GM10847 (cell line): ENCODE data around the gene MB.

Experiments used
- POLR2A ChIP-seq: IDR thresholded peaks from 2 replicates; pipeline ENCODE4 v1.6.1; 2011; ENCODE audit not compliant: insufficient read length; ENCODE audit errors: extremely low read depth

Gene MB

DNA sequence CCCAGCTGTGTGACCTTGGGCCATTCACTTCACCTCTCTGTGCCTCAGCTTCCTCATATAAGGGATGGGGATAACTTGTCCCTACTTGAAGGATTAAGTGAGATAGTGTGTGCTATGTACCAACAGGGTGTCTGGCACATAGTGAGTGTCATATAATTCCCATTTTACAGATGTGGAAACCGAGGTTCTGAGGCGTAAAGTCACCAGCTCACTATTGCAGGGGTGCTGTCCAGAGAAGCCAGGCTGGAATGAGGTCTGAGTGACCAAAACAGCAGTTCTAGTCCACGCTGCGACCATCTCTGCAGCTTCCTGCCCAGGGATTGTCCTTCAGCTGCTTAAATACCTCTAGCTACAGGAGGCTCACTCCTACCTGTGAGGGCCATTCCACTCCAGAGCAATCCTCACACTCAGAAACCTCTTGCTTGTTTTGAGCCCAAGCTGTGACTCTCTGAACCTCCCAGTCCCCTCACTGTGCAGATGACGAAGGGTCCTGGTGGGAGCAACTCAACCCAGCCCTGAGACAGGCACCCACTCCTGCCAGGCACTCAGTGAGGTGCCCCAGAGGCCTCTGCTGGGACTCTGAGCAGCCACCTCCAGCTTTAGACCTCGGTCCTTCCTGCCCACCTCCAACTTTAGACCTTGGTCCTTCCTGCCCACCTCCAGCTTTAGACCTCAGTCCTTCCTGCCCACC lies 5.8 kb downstream of the MB start:
- TF ChIP-seq POLR2A = no peak

DNA sequence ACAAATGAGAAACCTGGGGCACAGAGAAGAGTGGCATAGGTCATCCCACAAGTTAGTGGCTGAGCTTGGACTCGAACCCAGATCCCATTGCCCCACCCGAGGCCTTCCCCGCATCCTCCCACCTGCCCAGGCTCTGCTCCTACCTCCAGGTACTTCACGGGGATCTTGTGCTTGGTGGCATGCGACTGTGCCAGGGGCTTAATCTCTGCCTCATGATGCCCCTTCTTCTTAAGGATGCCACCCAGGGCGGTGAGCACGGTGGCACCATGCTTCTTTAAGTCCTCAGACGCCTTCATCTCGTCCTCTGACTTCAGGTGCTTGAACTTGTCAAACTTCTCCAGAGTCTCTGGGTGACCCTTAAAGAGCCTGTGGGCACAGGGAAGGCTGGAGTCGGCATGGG lies 6.4 kb downstream of the MB start:
- no peak for TF ChIP-seq POLR2A

DNA sequence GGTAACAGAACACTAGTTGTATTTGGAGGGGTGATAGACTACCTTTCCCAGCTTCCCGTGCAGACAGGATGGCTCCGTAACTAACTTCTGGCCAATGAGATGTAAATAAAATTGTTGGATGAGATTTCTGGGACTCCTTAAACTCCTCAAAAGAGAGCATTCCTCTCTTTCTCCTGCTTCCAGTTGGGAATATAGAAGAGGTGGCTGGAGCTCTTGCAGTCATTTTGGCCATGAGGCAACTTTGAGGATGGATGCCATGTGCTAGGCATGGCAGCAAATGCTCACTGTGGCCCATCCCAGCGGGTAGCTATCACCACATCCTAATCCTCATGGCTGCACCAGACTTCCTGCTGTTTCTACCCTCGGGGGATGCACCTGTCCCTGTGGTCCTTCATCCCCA lies 7.4 kb downstream of the MB start:
- TF ChIP-seq POLR2A = no peak

DNA sequence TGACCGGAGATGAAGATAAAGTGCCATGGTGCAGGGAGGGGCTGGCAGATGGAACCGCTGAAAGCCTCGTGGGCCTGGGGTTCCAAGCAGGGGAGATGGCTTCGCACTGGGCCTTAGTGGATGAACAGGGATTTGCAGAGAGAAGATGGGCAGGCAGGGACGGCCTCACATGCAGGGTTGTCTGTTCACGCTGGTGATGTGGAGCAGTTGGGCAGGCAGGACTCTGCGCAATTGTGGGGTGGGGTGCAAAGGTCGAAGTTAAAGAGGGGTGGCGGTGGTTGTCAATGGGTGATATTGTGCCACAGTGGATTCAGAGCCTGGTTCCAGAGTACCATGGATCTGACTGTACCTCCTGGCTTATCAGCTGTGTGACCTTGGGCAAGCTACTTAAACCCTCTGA lies 7.9 kb downstream of the MB start:
- TF ChIP-seq POLR2A = no peak

DNA sequence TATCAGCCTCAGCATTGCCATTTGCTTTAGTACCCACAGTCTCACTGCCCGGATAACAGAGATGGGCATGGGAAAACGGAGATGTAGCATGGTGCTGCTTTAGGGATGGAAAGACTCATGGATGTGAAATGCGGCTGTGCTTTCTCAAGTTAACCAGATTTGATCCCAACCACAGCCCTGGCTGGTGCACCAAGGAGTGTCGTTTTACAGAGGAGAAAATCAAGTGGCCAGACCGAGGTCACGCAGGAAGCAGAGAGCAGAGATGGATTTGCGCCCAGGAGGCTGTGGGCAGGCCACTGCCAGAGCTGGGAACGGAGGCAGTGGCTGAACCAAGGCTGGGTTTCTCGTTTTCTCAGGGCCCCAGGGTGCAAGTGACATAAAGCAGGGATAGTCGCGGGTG lies 9.0 kb downstream of the MB start:
- no peak for TF ChIP-seq POLR2A

DNA sequence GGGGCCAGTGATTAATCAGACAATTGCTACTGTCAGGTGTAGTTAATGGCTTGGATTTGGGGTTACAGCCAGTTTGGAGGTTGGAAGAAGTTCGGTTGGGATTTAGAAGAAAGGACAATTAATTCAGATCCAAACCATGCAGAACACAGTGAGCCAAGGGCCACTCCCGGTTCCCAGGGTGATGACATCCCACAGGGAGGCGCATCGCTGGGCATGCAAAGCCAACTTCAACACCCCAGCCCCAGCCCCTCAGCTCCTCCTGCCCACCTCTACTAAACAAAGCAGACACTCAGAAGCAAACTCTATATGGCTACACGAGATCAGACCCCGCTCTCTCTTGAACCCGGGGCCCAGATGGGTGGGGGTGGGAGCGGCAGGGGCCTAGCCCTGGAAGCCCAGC lies 10.2 kb downstream of the MB start:
- no peak for TF ChIP-seq POLR2A

DNA sequence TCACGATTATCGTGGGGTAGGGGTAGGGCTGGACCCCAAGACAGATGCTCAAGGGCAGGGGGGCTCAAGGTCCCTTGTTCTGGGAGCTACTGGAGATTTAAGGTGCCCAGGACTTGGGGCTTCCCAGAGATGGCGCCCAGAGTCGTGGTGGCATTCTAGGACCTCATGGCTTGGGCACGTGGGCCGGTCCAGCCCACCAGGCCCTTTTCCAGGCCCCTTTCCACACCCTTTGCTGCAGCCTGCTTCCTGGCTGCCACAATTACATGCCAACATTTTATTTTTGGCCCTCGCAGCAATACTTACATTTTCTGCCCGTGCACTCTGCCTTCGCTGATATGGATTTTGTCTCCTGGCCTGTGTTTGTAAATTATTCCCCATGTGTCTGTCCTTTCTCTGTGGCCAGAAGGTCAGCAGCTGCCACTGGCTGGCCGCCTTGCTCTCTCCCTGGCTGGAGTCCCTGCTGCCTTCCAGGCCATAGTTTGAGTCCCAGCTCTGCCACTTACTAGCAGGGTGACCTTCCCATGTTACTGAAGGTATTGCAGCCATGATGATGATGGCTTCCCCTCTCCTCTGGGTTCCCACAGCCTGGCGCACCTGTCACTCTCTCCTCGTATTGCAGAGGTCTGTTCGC lies 11.2 kb downstream of the MB start:
- TF ChIP-seq POLR2A = no peak

DNA sequence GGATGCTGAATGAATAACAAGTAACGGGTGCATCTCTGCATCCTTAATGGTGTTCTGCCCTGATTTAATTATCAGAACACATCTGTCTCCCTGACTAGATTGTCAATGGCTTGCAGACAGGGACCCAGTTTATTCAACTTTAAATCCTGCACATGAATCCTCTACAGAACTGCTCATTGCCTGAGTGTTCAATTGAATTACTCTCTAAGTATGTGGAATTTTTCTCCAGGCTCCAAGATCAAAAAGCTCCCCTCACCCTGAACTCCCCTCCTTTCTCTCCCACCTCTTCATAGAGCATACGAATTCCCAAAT lies 11.8 kb downstream of the MB start:
- no peak for TF ChIP-seq POLR2A

DNA sequence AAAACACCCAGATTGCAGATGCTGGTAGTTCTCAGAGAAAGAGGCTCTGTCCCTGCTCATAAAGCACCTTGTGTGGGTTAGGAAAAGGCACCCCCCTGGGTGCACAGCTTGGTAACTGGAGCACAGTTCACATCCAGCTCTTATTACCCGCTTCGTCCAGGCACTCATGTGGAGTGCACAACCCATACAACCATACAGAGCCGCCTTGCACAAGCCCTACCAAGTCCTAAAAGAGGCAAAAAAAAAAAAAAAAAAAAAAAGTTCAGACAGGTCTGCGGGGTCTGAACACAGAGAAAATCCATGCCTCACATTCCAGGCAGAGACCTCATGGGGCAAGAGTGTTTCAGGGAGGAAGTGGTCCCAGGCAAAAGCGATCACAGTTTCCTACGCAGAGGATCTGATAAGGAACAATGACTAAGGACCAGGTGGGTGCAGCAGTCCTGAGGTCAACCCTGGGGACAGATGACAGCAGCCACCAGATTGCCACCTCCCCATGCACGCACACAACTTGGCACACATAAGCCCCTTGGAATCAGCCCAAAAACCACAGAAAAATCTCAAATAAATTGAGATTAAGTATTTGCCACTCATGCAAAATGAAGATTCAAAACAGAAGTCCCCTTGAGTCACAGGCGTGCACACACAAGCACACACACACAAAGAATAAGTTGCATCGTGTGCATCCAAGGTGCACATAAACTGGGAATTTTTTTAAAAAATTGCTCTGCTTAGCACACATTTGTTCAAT lies 12.3 kb downstream of the MB start:
- no peak for TF ChIP-seq POLR2A

DNA sequence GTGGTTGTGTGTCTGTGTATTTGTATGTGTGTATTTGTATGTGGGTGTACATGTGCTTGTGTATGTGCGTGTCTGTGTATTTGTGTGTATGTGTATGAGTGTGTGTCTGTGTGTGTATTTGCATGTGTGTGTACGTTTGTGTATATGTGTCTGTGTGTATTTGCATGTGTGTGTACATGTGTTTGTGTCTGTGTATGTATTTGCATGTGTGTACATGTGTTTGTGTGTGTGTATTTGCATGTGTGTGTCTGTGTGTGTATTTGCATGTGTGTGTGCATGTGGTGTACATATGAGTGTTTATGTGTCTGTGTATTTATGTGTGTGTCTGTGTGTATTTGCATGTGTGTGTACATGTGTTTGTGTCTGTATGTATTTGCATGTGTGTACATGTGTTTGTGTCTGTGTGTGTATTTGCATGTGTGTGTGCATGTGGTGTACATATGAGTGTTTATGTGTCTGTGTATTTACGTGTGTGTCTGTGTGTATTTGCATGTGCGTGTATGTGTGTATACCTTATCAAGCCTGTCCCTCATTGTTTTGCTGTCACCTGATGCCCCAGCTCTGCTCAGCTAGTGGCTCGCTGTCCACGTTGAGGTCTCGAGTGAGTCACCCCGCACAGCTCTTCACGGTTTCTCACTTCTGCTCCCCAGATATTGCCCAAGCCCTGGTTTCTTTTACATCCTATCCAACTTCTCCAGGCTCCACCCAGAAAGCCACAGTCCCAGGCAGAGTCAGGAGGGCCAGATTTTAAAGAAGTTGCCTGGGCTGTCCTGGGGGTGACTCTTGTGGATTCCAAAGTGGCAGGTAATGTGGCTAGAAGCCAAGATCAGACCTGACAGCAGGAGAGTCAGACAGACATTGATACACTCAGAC lies 15.2 kb downstream of the MB start:
- TF ChIP-seq POLR2A = no peak

DNA sequence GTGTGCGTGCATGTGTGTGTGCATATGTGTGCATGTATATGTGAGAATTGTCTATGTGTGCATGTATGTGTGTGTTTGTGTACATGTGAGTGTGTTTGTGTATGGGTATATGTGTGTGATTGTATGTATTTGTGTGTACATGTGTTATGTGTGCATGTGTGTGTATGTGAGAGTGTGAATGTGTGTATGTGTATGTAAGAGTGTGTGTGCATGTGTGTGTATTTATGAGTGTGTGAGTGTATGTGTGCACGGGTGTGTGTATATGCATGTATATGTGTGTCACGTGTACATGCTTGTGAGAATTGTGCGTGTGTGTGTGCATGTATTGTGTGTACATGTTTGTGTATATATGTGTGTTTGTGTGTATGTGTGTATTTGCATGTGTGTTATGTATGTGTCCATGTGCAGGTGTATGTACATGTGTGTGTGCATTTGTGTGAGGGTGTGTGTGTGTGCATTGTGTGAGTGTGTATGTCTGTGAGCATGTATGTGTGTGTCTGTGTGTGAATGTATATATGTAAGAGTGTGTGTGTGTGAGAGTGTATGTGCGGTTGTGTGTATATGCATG lies 16.0 kb downstream of the MB start:
- TF ChIP-seq POLR2A = no peak

DNA sequence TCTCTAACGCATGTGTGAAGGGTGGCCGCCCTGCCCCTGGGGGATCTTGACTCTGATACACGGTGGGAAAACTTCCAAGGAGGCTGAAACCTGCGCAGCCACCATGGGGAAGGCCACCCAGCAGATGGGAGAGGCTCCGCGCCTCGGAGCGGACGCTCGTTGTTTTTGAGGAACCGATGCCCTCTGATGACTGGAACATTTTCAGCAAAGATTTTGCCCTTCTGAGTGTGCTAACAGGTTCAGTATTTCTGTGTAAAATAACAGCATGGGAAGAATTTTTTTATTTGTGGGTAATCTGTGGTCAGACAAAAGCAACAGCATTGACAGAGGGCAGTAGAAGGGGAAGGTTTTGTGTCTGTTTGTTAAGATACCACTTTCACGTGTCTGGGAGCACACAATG lies 16.7 kb downstream of the MB start:
- no peak for TF ChIP-seq POLR2A

DNA sequence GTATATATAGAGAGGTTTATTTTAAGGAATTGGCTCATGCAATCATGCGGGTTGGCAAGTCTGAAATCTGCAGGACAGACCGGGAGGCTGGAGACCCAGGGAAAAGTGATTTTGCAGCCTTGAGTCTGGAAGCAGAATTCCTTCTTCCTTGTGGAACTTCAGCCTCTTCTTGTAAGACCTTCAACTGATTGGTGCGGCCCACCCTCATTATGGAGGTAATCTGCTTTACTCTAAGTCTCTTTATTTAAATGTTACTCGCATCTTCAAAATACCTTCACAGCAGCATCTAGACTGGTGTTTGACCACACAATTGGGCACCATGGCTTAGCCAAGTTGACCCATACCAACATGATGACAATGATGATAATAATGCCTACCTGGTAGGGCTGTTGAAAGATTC lies 17.8 kb downstream of the MB start:
- no peak for TF ChIP-seq POLR2A

DNA sequence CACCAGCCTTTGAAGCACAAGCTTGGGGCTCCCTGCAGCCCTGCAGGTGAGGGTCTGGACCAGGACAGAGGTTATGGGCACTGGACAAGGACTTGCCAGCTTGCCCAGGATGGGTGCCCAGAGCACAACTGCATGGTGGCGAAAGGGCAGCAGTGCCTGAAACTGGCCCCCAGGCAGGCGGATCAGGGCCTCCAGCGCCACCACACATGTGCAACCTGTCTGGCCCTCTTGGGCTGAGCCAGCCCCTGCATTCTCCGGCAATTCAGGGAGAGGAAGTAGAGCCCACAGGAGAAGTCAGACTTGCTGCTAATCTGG lies 18.8 kb downstream of the MB start:
- no peak for TF ChIP-seq POLR2A

DNA sequence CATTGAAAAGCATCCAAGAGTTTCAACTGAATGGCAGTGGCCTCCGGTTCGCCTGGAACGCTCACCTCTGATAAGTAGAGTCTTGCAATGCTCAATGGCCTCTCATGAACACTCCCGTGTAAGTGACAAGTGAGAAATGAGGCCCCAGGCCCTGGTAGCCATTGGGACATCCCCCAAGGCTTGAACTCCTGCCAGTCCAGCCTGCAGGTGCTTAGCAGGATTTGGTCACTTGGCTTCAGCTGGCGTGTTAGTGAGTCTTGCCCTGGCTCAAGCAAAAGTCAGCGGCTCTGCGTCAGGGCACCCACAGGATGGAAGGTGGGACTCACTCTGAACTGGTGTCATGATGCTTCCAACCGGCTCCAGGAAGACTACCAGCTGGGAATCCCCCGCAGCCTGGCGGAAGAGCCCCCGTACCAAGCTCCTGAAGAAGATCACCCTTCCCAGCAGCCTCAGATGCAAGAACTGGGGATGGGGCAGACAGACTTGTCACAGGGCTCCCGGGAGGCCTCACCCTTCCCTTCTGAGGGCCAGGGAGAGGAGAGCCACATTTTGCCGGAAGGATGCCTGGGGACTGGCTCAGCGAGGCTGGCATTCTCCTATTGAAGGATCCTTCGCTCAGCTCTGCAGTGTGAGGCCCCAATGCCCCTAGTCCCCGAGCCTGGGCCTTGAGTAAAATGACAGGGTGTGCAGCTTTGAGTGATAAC lies 19.3 kb downstream of the MB start:
- no peak for TF ChIP-seq POLR2A

DNA sequence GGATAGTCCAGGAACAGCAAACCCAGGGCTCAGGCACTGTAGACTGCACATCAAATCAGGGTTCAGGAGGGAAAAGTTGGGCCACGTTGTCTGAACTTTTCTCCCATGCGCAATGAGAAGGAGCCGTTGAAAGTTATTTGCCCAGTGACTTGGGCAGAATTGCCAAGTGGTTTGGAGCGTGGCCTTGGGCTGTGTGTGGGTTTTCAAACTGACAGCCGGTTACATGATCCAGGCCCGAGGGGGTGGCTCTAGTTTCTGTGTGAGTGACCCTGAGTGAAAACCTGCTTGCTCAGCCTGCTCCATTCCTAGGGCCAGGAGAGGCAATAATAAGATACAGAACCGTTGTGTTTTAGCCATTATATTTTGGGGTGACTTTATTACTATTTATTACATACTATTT lies 20.3 kb downstream of the MB start:
- no peak for TF ChIP-seq POLR2A

DNA sequence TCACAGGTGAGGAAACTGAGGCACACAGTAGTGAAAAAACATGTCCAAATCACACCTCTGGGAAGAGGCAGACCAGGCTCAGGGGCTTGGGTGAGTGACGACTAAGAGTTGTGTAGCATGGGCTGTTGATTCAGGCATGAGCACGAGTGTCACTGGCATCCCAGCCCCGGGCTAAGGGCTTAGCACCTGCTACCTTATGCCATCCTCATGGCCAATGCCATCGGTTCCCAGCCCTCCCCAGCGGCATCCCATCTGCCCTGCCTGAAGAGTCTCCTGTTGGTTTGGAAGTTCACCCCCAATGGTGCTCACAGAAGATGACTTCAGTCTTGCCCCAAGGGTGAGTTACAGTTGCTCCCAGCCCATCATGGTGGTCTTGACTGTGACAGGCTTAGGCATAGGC lies 22.4 kb downstream of the MB start:
- TF ChIP-seq POLR2A = no peak
